GM23338 (cell line): Measurements from ENCODE around the gene MTRFR. TPM values are rescaled to one million over a fixed set of nuclear protein-coding genes. Genes with fewer than 3 reads are reported as not detected.
"Not testable (repeated sequence)": the region's sequence is repeated elsewhere in the genome, so short reads cannot be mapped to it uniquely, and the experiment has no call there.

Experiments
- ATAC-seq: fragments of 200-7000 bp; cut with Tn5 transposase; 3 replicates; pipeline ENCODE4 v1.9.1; 2020
- DNase-seq: peaks from one replicate; pipeline ENCODE4 v3.0.0-alpha.2; 2015; ENCODE audit warnings: low spot score
- H2AFZ ChIP-seq: fragments of 200-600 bp; sonication (generic); 2 replicates; pipeline ENCODE4 v1.8.0; 2016; ENCODE audit warnings: antibody characterized with exemption, mild to moderate bottlenecking, moderate library complexity
- H3F3A ChIP-seq: fragments of 200-600 bp; sonication (generic); replicated peaks from 2 replicates; pipeline ENCODE4 v1.8.0; 2017; ENCODE audit warnings: antibody characterized with exemption, mixed run types, low read depth
- H3K27ac ChIP-seq: fragments of 200-600 bp; sonication (generic); 2 replicates; pipeline ENCODE4 v1.6.1; 2016; ENCODE audit warnings: low read depth
- H3K27me3 ChIP-seq: fragments of 200-600 bp; sonication (generic); 2 replicates; pipeline ENCODE4 v1.8.0; 2016; ENCODE audit warnings: mild to moderate bottlenecking, mixed run types, moderate library complexity; ENCODE audit not compliant: insufficient read depth
- H3K36me3 ChIP-seq: fragments of 200-600 bp; sonication (generic); 2 replicates; pipeline ENCODE4 v1.8.0; 2016; ENCODE audit warnings: mild to moderate bottlenecking; ENCODE audit not compliant: insufficient read depth
- H3K4me1 ChIP-seq: fragments of 200-600 bp; sonication (generic); 2 replicates; pipeline ENCODE4 v1.8.0; 2016; ENCODE audit warnings: mild to moderate bottlenecking, moderate library complexity; ENCODE audit not compliant: insufficient read depth
- H3K4me2 ChIP-seq: fragments of 200-600 bp; sonication (generic); 2 replicates; pipeline ENCODE4 v1.7.1; 2017; ENCODE audit warnings: mixed run types
- H3K4me3 ChIP-seq: fragments of 200-600 bp; sonication (generic); 2 replicates; pipeline ENCODE4 v1.6.1; 2016; ENCODE audit warnings: mixed run types
- H3K79me2 ChIP-seq: fragments of 200-600 bp; sonication (generic); replicated peaks from 2 replicates; pipeline ENCODE4 v1.8.0; 2017; ENCODE audit warnings: mild to moderate bottlenecking; ENCODE audit not compliant: insufficient read depth
- H3K9me2 ChIP-seq: fragments of 200-600 bp; sonication (generic); 2 replicates; pipeline ENCODE4 v1.8.0; 2017; ENCODE audit not compliant: insufficient read depth
- H4K20me1 ChIP-seq: fragments of 200-600 bp; sonication (generic); replicated peaks from 2 replicates; pipeline ENCODE4 v1.8.0; 2017; ENCODE audit warnings: mild to moderate bottlenecking; ENCODE audit not compliant: insufficient read depth
- H3K27ac Mint-ChIP-seq: 2 replicates; pipeline ENCODE4 v1.8.0; 2020; ENCODE audit warnings: inconsistent platforms, mild to moderate bottlenecking, moderate library complexity, mixed read lengths
- H3K27me3 Mint-ChIP-seq: 3 replicates; pipeline ENCODE4 v1.8.0; 2022; ENCODE audit warnings: low read depth, mild to moderate bottlenecking, moderate library complexity, mixed read lengths, inconsistent platforms; ENCODE audit not compliant: insufficient read depth, poor library complexity
- H3K36me3 Mint-ChIP-seq: 3 replicates; pipeline ENCODE4 v1.8.0; 2021; ENCODE audit warnings: low read depth, mild to moderate bottlenecking, inconsistent platforms, moderate library complexity, mixed read lengths
- H3K4me1 Mint-ChIP-seq: 3 replicates; pipeline ENCODE4 v1.8.0; 2020; ENCODE audit warnings: mild to moderate bottlenecking, inconsistent platforms, mixed read lengths
- H3K4me3 Mint-ChIP-seq: 3 replicates; pipeline ENCODE4 v1.8.0; 2021; ENCODE audit warnings: moderate library complexity, mild to moderate bottlenecking, inconsistent platforms, mixed read lengths
- H3K9me3 Mint-ChIP-seq: 3 replicates; pipeline ENCODE4 v1.8.0; 2020; ENCODE audit warnings: moderate library complexity, mild to moderate bottlenecking, inconsistent platforms, mixed read lengths
- polyA plus RNA-seq: library from polyadenylated mRNA; unstranded; fragments of >200 nt; fragmentation: Nextera tagmentation; extraction: Ambion mirVana; gene quantifications from 2 replicates; pipeline ENCODE4 v1.2.1, GENCODE V29; 2016
- total RNA-seq: library from RNA; depleted of rRNA; stranded (reverse); fragments of >200 nt; shearing (Covaris generic); gene quantifications from 2 replicates; pipeline ENCODE4 v1.2.3, GENCODE V29; 2014
- TF ChIP-seq, protein P1 (sequence below): IDR thresholded peaks from one replicate; pipeline ENCODE4 v1.6.1; 2018; ENCODE audit warnings: antibody characterized with exemption; ENCODE audit not compliant: unreplicated experiment
- TF ChIP-seq, protein P2 (sequence below): fragments of 250-450 bp; sonication (Bioruptor Pico); IDR thresholded peaks from 2 replicates; pipeline ENCODE4 v1.5.0; 2020; ENCODE audit warnings: mild to moderate bottlenecking, moderate library complexity

MTRFR gene
- total and polyA plus RNA-seq, 2 experiments from 2014 or later: 14.8 to 38.4 TPM

- no peak for DNase-seq
- Mint-ChIP-seq H3K27me3 (no peaks in the 10 kb centered on the region), H3K36me3 (peaks cover 77% of the 10 kb centered on the region), H3K4me1 (peaks cover 17% of the 10 kb centered on the region), H3K9me3 (peaks cover 37% of the 10 kb centered on the region), H3K4me3 (no peak overlapping the region), H3K27ac (peak overlapping the region; percentile 95)
- TF ChIP-seq, protein P1, sequence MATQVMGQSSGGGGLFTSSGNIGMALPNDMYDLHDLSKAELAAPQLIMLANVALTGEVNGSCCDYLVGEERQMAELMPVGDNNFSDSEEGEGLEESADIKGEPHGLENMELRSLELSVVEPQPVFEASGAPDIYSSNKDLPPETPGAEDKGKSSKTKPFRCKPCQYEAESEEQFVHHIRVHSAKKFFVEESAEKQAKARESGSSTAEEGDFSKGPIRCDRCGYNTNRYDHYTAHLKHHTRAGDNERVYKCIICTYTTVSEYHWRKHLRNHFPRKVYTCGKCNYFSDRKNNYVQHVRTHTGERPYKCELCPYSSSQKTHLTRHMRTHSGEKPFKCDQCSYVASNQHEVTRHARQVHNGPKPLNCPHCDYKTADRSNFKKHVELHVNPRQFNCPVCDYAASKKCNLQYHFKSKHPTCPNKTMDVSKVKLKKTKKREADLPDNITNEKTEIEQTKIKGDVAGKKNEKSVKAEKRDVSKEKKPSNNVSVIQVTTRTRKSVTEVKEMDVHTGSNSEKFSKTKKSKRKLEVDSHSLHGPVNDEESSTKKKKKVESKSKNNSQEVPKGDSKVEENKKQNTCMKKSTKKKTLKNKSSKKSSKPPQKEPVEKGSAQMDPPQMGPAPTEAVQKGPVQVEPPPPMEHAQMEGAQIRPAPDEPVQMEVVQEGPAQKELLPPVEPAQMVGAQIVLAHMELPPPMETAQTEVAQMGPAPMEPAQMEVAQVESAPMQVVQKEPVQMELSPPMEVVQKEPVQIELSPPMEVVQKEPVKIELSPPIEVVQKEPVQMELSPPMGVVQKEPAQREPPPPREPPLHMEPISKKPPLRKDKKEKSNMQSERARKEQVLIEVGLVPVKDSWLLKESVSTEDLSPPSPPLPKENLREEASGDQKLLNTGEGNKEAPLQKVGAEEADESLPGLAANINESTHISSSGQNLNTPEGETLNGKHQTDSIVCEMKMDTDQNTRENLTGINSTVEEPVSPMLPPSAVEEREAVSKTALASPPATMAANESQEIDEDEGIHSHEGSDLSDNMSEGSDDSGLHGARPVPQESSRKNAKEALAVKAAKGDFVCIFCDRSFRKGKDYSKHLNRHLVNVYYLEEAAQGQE: no peak
- TF ChIP-seq, protein P2, sequence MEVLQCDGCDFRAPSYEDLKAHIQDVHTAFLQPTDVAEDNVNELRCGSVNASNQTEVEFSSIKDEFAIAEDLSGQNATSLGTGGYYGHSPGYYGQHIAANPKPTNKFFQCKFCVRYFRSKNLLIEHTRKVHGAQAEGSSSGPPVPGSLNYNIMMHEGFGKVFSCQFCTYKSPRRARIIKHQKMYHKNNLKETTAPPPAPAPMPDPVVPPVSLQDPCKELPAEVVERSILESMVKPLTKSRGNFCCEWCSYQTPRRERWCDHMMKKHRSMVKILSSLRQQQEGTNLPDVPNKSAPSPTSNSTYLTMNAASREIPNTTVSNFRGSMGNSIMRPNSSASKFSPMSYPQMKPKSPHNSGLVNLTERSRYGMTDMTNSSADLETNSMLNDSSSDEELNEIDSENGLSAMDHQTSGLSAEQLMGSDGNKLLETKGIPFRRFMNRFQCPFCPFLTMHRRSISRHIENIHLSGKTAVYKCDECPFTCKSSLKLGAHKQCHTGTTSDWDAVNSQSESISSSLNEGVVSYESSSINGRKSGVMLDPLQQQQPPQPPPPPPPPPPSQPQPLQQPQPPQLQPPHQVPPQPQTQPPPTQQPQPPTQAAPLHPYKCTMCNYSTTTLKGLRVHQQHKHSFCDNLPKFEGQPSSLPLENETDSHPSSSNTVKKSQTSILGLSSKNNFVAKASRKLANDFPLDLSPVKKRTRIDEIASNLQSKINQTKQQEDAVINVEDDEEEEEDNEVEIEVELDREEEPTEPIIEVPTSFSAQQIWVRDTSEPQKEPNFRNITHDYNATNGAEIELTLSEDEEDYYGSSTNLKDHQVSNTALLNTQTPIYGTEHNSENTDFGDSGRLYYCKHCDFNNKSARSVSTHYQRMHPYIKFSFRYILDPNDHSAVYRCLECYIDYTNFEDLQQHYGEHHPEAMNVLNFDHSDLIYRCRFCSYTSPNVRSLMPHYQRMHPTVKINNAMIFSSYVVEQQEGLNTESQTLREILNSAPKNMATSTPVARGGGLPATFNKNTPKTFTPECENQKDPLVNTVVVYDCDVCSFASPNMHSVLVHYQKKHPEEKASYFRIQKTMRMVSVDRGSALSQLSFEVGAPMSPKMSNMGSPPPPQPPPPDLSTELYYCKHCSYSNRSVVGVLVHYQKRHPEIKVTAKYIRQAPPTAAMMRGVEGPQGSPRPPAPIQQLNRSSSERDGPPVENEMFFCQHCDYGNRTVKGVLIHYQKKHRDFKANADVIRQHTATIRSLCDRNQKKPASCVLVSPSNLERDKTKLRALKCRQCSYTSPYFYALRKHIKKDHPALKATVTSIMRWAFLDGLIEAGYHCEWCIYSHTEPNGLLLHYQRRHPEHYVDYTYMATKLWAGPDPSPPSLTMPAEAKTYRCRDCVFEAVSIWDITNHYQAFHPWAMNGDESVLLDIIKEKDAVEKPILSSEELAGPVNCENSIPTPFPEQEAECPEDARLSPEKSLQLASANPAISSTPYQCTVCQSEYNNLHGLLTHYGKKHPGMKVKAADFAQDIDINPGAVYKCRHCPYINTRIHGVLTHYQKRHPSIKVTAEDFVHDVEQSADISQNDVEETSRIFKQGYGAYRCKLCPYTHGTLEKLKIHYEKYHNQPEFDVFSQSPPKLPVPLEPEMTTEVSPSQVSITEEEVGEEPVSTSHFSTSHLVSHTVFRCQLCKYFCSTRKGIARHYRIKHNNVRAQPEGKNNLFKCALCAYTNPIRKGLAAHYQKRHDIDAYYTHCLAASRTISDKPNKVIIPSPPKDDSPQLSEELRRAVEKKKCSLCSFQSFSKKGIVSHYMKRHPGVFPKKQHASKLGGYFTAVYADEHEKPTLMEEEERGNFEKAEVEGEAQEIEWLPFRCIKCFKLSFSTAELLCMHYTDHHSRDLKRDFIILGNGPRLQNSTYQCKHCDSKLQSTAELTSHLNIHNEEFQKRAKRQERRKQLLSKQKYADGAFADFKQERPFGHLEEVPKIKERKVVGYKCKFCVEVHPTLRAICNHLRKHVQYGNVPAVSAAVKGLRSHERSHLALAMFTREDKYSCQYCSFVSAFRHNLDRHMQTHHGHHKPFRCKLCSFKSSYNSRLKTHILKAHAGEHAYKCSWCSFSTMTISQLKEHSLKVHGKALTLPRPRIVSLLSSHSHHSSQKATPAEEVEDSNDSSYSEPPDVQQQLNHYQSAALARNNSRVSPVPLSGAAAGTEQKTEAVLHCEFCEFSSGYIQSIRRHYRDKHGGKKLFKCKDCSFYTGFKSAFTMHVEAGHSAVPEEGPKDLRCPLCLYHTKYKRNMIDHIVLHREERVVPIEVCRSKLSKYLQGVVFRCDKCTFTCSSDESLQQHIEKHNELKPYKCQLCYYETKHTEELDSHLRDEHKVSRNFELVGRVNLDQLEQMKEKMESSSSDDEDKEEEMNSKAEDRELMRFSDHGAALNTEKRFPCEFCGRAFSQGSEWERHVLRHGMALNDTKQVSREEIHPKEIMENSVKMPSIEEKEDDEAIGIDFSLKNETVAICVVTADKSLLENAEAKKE (CRISPR knock-in tag): no peak
- Histone ChIP-seq H3K9me2 (0 out of 2 replicates have a peak, but pooled peaks cover 3% of the 10 kb centered on the region), H3F3A (peaks cover 19% of the 10 kb centered on the region; the same call in 1 of the 2 replicates), H3K79me2 (peaks cover 50% of the 10 kb centered on the region), H3K36me3 (0 out of 2 replicates have a peak, but pooled peaks cover 14% of the 10 kb centered on the region), H3K4me2 (no peak overlapping the region), H3K27me3 (no peaks in the 10 kb centered on the region), H4K20me1 (peaks cover 18% of the 10 kb centered on the region), H3K4me1 (peaks cover 4% of the 10 kb centered on the region; the same call in 1 of the 2 replicates), H3K27ac (peak overlapping the region; percentile 76), H2AFZ (no peak overlapping the region), H3K4me3 (no peak overlapping the region)
- no peak for ATAC-seq
These were observed 18.3 kb downstream of the MTRFR start for GRCh38 chr12:123251403-123252076.

DNA sequence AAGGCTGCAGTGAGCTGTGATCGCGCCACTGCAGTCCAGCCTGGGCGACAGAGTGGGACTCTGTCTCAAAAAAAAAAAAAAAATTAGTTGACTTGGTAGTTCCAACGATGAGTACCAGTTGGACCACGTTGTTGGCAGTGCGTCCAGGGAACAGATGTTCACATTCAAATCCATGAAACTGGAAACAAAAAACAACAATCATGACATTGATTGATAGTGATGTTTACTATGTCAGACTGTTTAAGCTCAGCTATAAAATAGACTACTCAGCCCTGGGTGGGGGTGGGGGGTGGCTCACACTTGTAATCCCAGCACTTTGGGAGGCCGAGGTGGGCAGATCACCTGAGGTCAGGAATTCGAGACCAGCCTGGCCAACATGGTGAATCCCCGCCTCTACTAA lies 19.1 kb downstream of the MTRFR start:
- not testable (repeated sequence) for H3K9me2 ChIP-seq, H3K4me3 ChIP-seq, H3K27ac ChIP-seq, ATAC-seq, H3K4me3 Mint-ChIP-seq, H3K27me3 ChIP-seq, H2AFZ ChIP-seq, H3K27ac Mint-ChIP-seq, H3K4me1 ChIP-seq, H3K4me2 ChIP-seq, DNase-seq, H3K27me3 Mint-ChIP-seq
- Histone ChIP-seq H4K20me1 (peaks cover 22% of the 10 kb centered on the region), H3K36me3 (0 out of 2 replicates have a peak, but pooled peaks cover 14% of the 10 kb centered on the region), H3F3A (peaks cover 20% of the 10 kb centered on the region; the same call in 1 of the 2 replicates), H3K79me2 (peaks cover 42% of the 10 kb centered on the region)
- Mint-ChIP-seq H3K36me3 (peaks cover 80% of the 10 kb centered on the region), H3K4me1 (peaks cover 17% of the 10 kb centered on the region), H3K9me3 (peaks cover 31% of the 10 kb centered on the region)
